WERI-Rb-1 (cell line): ENCODE results near the gene MSX1.

ENCODE experiments used
- DNase-seq: peaks from one replicate; pipeline ENCODE4 v3.0.0-alpha.2; 2020
- H3K27ac ChIP-seq: fragments of 250-450 bp; sonication (Bioruptor Pico); 2 replicates; pipeline ENCODE4 v1.5.1; 2020; ENCODE audit warnings: mild to moderate bottlenecking, moderate library complexity
- H3K27me3 ChIP-seq: fragments of 250-450 bp; sonication (Bioruptor Pico); 2 replicates; pipeline ENCODE4 v1.5.1; 2021; ENCODE audit warnings: mild to moderate bottlenecking, low read depth, moderate library complexity; ENCODE audit not compliant: insufficient read depth, severe bottlenecking
- H3K36me3 ChIP-seq: fragments of 250-450 bp; sonication (Bioruptor Pico); 2 replicates; pipeline ENCODE4 v1.5.1; 2020; ENCODE audit warnings: mild to moderate bottlenecking, moderate library complexity
- H3K4me3 ChIP-seq: 2 replicates; pipeline ENCODE4 v1.5.1; 2011; ENCODE audit warnings: low read depth, mild to moderate bottlenecking, control low read depth, low read length
- H3K9me3 ChIP-seq: fragments of 250-450 bp; sonication (Bioruptor Pico); 2 replicates; pipeline ENCODE4 v1.5.1; 2021; ENCODE audit warnings: mild to moderate bottlenecking, moderate library complexity; ENCODE audit not compliant: severe bottlenecking
- TF ChIP-seq, protein P1 (sequence below): IDR thresholded peaks from 2 replicates; pipeline ENCODE4 v1.5.1; 2011; ENCODE audit warnings: low read depth, mild to moderate bottlenecking, control low read depth, inconsistent platforms, low read length

MSX1 gene

DNA sequence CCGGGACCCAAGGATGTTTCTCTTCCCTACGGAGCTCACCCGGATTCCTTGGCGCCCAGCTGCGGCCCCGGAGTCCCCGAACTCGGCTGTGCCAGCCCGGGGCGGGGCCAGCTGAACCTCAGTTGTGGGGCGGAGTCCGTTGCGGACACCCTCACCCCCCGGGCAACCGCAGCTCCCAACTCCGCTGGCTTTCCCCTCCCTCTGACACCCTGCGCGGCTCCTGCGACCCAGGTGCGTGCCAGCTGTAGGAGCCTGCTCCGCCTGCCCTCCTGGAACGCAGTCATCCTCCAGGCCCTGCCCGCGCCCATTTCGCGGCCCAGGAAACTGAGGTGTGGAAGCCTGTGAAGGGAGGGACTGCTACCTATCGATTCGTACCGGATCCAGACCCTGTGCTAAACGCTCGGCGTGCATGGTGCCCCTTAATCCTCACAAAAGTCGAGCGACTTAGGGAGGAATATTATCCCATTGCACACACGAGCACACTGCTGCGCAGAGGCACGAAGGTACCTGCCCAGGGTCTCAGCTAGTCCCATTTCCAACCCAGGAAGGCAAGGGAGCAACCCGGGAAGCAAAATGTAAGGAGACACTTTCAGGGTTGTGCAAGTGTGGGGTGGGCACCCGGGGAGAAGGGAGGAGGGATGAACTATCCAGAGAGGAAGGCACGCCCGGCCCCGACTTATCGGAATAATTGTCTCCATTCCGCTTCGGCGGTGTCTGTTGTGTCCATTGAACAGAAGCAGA lies 12.3 kb downstream of the MSX1 start:
- no peak for DNase-seq
- TF ChIP-seq, protein P1, sequence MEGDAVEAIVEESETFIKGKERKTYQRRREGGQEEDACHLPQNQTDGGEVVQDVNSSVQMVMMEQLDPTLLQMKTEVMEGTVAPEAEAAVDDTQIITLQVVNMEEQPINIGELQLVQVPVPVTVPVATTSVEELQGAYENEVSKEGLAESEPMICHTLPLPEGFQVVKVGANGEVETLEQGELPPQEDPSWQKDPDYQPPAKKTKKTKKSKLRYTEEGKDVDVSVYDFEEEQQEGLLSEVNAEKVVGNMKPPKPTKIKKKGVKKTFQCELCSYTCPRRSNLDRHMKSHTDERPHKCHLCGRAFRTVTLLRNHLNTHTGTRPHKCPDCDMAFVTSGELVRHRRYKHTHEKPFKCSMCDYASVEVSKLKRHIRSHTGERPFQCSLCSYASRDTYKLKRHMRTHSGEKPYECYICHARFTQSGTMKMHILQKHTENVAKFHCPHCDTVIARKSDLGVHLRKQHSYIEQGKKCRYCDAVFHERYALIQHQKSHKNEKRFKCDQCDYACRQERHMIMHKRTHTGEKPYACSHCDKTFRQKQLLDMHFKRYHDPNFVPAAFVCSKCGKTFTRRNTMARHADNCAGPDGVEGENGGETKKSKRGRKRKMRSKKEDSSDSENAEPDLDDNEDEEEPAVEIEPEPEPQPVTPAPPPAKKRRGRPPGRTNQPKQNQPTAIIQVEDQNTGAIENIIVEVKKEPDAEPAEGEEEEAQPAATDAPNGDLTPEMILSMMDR = no peak
- no peaks in the 10 kb centered on the region for H3K36me3 ChIP-seq
- peaks cover 74% of the 10 kb centered on the region for H3K27me3 ChIP-seq
- H3K4me3 ChIP-seq = no peak overlapping the region
- no peaks in the 10 kb centered on the region for H3K9me3 ChIP-seq
- H3K27ac ChIP-seq = no peak overlapping the region

DNA sequence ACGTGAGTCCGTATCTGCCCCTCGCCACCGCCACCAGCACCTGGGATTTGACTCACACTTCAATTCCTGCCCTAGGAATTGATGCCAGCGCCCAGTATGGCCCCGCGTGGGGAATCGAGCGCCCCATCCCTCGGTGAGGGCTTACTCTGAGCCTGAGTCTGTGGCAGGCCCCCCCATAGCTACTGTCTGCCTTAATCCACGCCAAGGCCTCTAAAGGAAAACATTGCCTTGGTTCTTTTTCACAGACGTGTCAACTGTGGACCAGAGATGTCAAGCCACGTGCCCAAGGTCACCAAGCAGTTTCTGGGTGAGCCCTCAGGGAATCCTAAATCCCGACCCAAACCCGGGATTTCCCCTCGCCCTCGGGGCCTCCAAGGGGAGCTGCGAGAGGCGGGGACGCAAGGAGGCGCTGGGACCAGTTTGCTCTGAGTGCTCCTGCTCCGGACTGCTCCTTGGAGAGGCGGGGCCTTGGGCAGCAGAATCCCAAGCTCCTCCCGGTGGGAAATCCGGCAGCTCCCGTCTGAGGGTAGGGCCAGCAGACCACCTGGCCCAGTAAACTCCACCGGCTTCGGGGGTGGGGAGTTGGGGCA lies 12.9 kb downstream of the MSX1 start:
- TF ChIP-seq, protein P1 = peak; percentile 33; the same call in 1 of the 2 replicates
- H3K4me3 ChIP-seq = no peak overlapping the region
- no peak overlapping the region for H3K27ac ChIP-seq
- no peaks in the 10 kb centered on the region for H3K9me3 ChIP-seq
- peak; percentile 70 for DNase-seq
- no peaks in the 10 kb centered on the region for H3K36me3 ChIP-seq
- H3K27me3 ChIP-seq = peaks cover 67% of the 10 kb centered on the region

DNA sequence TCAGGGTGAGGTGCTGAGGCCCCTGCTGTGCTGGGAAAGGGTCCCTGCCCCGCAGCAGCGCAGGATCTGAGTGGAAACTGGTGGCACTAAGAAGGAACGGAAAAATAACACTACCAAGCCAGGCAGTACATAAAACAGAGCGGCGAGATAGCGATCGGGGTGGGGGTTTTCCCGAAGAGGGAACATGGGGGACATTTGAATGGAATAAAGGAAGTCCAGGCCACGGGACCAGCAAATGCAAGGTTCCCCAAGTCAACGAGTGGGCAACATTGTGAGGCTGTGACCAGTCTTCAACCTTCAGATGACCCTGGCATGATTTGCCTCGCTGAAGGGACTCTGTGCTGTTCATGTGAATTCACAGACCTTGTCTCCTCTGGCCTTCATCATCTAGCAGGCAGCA lies 13.7 kb downstream of the MSX1 start:
- Histone ChIP-seq H3K27me3 (peaks cover 59% of the 10 kb centered on the region), H3K9me3 (no peaks in the 10 kb centered on the region), H3K27ac (no peak overlapping the region), H3K36me3 (no peaks in the 10 kb centered on the region), H3K4me3 (no peak overlapping the region)
- DNase-seq = no peak
- TF ChIP-seq, protein P1 = no peak

DNA sequence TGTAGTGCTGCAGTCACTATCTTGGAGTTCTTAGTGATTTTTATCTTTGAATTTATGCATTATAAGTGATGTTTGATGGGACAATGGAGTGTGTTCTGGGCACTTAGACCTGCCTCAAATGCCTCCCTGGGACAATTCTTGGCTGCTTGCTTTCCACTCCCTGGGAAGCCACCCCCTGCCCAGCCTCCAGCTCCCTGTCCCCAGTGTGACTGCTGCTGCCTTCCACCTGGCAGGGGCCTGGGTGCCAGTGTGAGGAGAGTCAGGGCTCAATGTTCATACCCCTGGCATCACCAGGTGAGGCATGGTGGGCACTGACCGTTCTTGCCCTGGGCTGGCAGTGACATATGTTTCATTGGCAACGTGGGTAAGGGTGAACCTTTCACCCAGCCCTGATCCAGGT lies 14.8 kb downstream of the MSX1 start:
- H3K36me3 ChIP-seq = no peaks in the 10 kb centered on the region
- H3K4me3 ChIP-seq = no peak overlapping the region
- TF ChIP-seq, protein P1 = no peak
- H3K27ac ChIP-seq = no peak overlapping the region
- no peaks in the 10 kb centered on the region for H3K9me3 ChIP-seq
- peaks cover 49% of the 10 kb centered on the region for H3K27me3 ChIP-seq
- DNase-seq = no peak

DNA sequence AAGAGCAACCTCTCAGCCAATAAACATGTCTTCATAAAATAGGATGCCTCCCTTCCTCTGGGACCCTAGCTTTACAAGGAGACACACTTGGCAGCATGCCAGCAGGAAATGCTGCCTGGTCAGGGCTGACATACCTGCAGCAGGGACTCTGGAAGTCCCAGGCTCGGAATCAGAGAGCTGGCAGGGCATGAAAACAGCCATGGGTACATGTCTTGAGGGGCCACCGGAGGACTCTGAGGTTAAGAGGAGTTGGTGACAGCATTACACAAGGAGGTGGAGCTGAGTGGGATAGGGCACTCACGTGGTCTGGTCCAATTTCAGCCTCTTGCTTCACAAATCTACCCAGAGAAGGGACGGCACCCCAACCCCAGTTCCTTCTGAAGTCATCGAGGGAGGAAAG lies 15.7 kb downstream of the MSX1 start:
- TF ChIP-seq, protein P1 = no peak
- H3K9me3 ChIP-seq = no peaks in the 10 kb centered on the region

More for the DNA sequence above, 15.7 kb downstream of the MSX1 start:
- Histone ChIP-seq H3K27ac (no peak overlapping the region), H3K36me3 (no peaks in the 10 kb centered on the region), H3K27me3 (peaks cover 40% of the 10 kb centered on the region), H3K4me3 (no peak overlapping the region)
- no peak for DNase-seq
